ENCODE results near the gene CAMTA1. TPM values are rescaled to one million over a fixed set of nuclear protein-coding genes. Genes with fewer than 3 reads are reported as not detected.

Gene CAMTA1
- total RNA-seq, 2 experiments from 2014 or later, result 45.5 to 45.6 TPM

- no peak for DNase-seq
- Mint-ChIP-seq H3K36me3 (no peaks in the 10 kb centered on the region), H3K27ac (no peak overlapping the region), H3K4me1 (peaks cover 3% of the 10 kb centered on the region), H3K4me3 (no peak overlapping the region), H3K27me3 (peaks cover 21% of the 10 kb centered on the region), H3K9me3 (no peaks in the 10 kb centered on the region)
- POLR2A ChIA-PET, result no interaction called here
- ATAC-seq (ENCODE audit: low read depth), result no peak
Measured at GRCh38 chr1:7235871-7236517, 450.7 kb downstream of the CAMTA1 start.

GRCh38 chr1:7236844-7237515 is 451.7 kb downstream of the CAMTA1 start:
- H3K4me3 Mint-ChIP-seq, result no peak overlapping the region
- no peak for ATAC-seq (ENCODE audit: low read depth)
- H3K27ac Mint-ChIP-seq, result no peak overlapping the region
- H3K36me3 Mint-ChIP-seq, result no peaks in the 10 kb centered on the region
- H3K4me1 Mint-ChIP-seq, result peaks cover 3% of the 10 kb centered on the region
- no peaks in the 10 kb centered on the region for H3K9me3 Mint-ChIP-seq
- DNase-seq, result no peak
- peaks cover 25% of the 10 kb centered on the region for H3K27me3 Mint-ChIP-seq
- POLR2A ChIA-PET, result no interaction called here

- Mint-ChIP-seq H3K27ac (no peak overlapping the region), H3K36me3 (no peaks in the 10 kb centered on the region), H3K4me3 (no peak overlapping the region), H3K4me1 (no peaks in the 10 kb centered on the region), H3K27me3 (peaks cover 6% of the 10 kb centered on the region), H3K9me3 (no peaks in the 10 kb centered on the region)
- DNase-seq (no peak), ATAC-seq (ENCODE audit: low read depth) (no peak)
- POLR2A ChIA-PET, result no interaction called here
Measured at GRCh38 chr1:7247158-7247557, 461.9 kb downstream of the CAMTA1 start.

- H3K27ac Mint-ChIP-seq, result no peak overlapping the region
- POLR2A ChIA-PET, result no interaction called here
- no peak for DNase-seq
- H3K4me1 Mint-ChIP-seq, result no peaks in the 10 kb centered on the region
- H3K27me3 Mint-ChIP-seq, result peaks cover 6% of the 10 kb centered on the region
- H3K4me3 Mint-ChIP-seq, result no peak overlapping the region
- H3K36me3 Mint-ChIP-seq, result no peaks in the 10 kb centered on the region
- ATAC-seq (ENCODE audit: low read depth), result no peak
- no peaks in the 10 kb centered on the region for H3K9me3 Mint-ChIP-seq
Measured at GRCh38 chr1:7247791-7248548, 462.7 kb downstream of the CAMTA1 start.

- peaks cover 6% of the 10 kb centered on the region for H3K27me3 Mint-ChIP-seq
- no peak overlapping the region for H3K4me3 Mint-ChIP-seq
- no peak overlapping the region for H3K27ac Mint-ChIP-seq
- ATAC-seq (ENCODE audit: low read depth), result no peak
- DNase-seq, result no peak
- POLR2A ChIA-PET, result no interaction called here
- no peaks in the 10 kb centered on the region for H3K4me1 Mint-ChIP-seq
- no peaks in the 10 kb centered on the region for H3K36me3 Mint-ChIP-seq
- H3K9me3 Mint-ChIP-seq, result no peaks in the 10 kb centered on the region
Measured at GRCh38 chr1:7248549-7249199, 463.4 kb downstream of the CAMTA1 start.

GRCh38 chr1:7249516-7249915 is 464.3 kb downstream of the CAMTA1 start:
- ATAC-seq (ENCODE audit: low read depth) (no peak), DNase-seq (no peak)
- no peaks in the 10 kb centered on the region for H3K9me3 Mint-ChIP-seq
- H3K4me3 Mint-ChIP-seq, result no peak overlapping the region
- no peaks in the 10 kb centered on the region for H3K36me3 Mint-ChIP-seq
- POLR2A ChIA-PET, result no interaction called here
- no peak overlapping the region for H3K27ac Mint-ChIP-seq
- peaks cover 6% of the 10 kb centered on the region for H3K27me3 Mint-ChIP-seq
- no peaks in the 10 kb centered on the region for H3K4me1 Mint-ChIP-seq

- Mint-ChIP-seq H3K27me3 (peaks cover 6% of the 10 kb centered on the region), H3K9me3 (no peaks in the 10 kb centered on the region), H3K4me1 (no peaks in the 10 kb centered on the region), H3K36me3 (no peaks in the 10 kb centered on the region), H3K27ac (no peak overlapping the region), H3K4me3 (no peak overlapping the region)
- DNase-seq (no peak), ATAC-seq (ENCODE audit: low read depth) (no peak)
- POLR2A ChIA-PET, result no interaction called here
Measured at GRCh38 chr1:7250176-7250575, 464.9 kb downstream of the CAMTA1 start.

- POLR2A ChIA-PET, result no interaction called here
- no peak for ATAC-seq (ENCODE audit: low read depth)
- Mint-ChIP-seq H3K9me3 (no peaks in the 10 kb centered on the region), H3K36me3 (no peaks in the 10 kb centered on the region), H3K4me1 (no peaks in the 10 kb centered on the region), H3K4me3 (no peak overlapping the region), H3K27me3 (peaks cover 6% of the 10 kb centered on the region), H3K27ac (no peak overlapping the region)
- no peak for DNase-seq
Measured at GRCh38 chr1:7250597-7251453, 465.6 kb downstream of the CAMTA1 start.

GRCh38 chr1:7251454-7251800 is 466.2 kb downstream of the CAMTA1 start:
- Mint-ChIP-seq H3K4me1 (no peaks in the 10 kb centered on the region), H3K36me3 (no peaks in the 10 kb centered on the region), H3K9me3 (no peaks in the 10 kb centered on the region), H3K4me3 (no peak overlapping the region), H3K27ac (no peak overlapping the region), H3K27me3 (peaks cover 5% of the 10 kb centered on the region)
- DNase-seq (no peak), ATAC-seq (ENCODE audit: low read depth) (no peak)
- POLR2A ChIA-PET, result no interaction called here

- peaks cover 3% of the 10 kb centered on the region for H3K27me3 Mint-ChIP-seq
- no peaks in the 10 kb centered on the region for H3K4me1 Mint-ChIP-seq
- DNase-seq (no peak), ATAC-seq (ENCODE audit: low read depth) (no peak)
- POLR2A ChIA-PET, result no interaction called here
- H3K36me3 Mint-ChIP-seq, result no peaks in the 10 kb centered on the region
- H3K27ac Mint-ChIP-seq, result no peak overlapping the region
- H3K4me3 Mint-ChIP-seq, result no peak overlapping the region
- no peaks in the 10 kb centered on the region for H3K9me3 Mint-ChIP-seq
Measured at GRCh38 chr1:7252411-7253117, 467.3 kb downstream of the CAMTA1 start.

- no peaks in the 10 kb centered on the region for H3K4me1 Mint-ChIP-seq
- POLR2A ChIA-PET, result no interaction called here
- no peaks in the 10 kb centered on the region for H3K27me3 Mint-ChIP-seq
- ATAC-seq (ENCODE audit: low read depth) (no peak), DNase-seq (no peak)
- no peaks in the 10 kb centered on the region for H3K9me3 Mint-ChIP-seq
- H3K4me3 Mint-ChIP-seq, result no peak overlapping the region
- H3K27ac Mint-ChIP-seq, result no peak overlapping the region
- H3K36me3 Mint-ChIP-seq, result no peaks in the 10 kb centered on the region
Measured at GRCh38 chr1:7253118-7253480, 467.8 kb downstream of the CAMTA1 start.

GRCh38 chr1:7253988-7254587 is 468.8 kb downstream of the CAMTA1 start:
- H3K36me3 Mint-ChIP-seq, result no peaks in the 10 kb centered on the region
- no peaks in the 10 kb centered on the region for H3K9me3 Mint-ChIP-seq
- H3K4me1 Mint-ChIP-seq, result no peaks in the 10 kb centered on the region
- no peak overlapping the region for H3K4me3 Mint-ChIP-seq
- DNase-seq, result no peak
- H3K27ac Mint-ChIP-seq, result no peak overlapping the region
- no peak for ATAC-seq (ENCODE audit: low read depth)
- POLR2A ChIA-PET, result no interaction called here
- no peaks in the 10 kb centered on the region for H3K27me3 Mint-ChIP-seq
